PFSK-1 (cell line): ENCODE measurements around the gene KCNQ1OT1.

Source experiments
- FOXP2 ChIP-seq: optimal IDR thresholded peaks from 2 replicates; pipeline ENCODE3; 2011; ENCODE audit warnings: borderline replicate concordance, control low read depth, inconsistent platforms; ENCODE audit not compliant: insufficient read depth; ENCODE audit errors: extremely low read length, extremely low read depth
- TF ChIP-seq, protein P1 (sequence below), 2 experiments: IDR thresholded peaks; 2 replicates each; pipeline versions ENCODE4 v1.6.1 to v1.8.0; 2011 to 2012; ENCODE audit warnings: low read depth in 2 of 2, low read length in 2 of 2, control low read depth in 1 of 2, inconsistent platforms in 1 of 2, mild to moderate bottlenecking in 1 of 2, moderate library complexity in 1 of 2; ENCODE audit not compliant: insufficient read depth in 1 of 2

DNA sequence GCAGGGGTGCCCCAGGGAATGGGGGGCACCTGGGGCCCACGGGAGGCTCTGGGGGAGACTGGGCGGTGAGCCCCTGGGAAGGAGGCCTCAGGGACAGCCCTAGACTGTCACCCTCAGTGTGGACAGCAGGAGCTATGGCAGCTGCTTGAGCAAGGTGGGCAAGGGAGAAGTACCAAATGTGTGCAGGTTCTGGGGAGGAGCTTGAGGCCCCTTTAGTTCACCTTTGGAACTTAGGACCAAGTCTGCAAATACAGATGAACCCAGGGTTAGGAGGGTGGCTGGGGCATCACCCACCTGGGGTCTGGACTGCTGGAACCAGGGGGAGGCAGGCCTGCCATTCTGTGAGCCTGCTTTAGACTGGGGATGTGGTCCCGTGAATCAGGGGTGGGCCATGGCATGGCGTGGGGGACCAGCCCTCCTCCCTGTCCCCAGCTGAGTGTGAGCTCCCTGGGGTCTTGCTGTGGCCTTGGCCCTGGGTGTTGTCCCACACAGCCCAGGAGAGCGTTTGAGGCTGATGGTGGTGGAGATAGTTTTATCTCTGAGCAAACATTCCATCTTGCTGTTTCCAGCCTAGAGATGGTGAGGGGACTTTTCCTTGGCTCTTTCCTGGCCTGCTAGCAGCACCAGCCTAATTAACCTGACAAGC lies 132.6 kb downstream of the KCNQ1OT1 start:
- TF ChIP-seq, protein P1, sequence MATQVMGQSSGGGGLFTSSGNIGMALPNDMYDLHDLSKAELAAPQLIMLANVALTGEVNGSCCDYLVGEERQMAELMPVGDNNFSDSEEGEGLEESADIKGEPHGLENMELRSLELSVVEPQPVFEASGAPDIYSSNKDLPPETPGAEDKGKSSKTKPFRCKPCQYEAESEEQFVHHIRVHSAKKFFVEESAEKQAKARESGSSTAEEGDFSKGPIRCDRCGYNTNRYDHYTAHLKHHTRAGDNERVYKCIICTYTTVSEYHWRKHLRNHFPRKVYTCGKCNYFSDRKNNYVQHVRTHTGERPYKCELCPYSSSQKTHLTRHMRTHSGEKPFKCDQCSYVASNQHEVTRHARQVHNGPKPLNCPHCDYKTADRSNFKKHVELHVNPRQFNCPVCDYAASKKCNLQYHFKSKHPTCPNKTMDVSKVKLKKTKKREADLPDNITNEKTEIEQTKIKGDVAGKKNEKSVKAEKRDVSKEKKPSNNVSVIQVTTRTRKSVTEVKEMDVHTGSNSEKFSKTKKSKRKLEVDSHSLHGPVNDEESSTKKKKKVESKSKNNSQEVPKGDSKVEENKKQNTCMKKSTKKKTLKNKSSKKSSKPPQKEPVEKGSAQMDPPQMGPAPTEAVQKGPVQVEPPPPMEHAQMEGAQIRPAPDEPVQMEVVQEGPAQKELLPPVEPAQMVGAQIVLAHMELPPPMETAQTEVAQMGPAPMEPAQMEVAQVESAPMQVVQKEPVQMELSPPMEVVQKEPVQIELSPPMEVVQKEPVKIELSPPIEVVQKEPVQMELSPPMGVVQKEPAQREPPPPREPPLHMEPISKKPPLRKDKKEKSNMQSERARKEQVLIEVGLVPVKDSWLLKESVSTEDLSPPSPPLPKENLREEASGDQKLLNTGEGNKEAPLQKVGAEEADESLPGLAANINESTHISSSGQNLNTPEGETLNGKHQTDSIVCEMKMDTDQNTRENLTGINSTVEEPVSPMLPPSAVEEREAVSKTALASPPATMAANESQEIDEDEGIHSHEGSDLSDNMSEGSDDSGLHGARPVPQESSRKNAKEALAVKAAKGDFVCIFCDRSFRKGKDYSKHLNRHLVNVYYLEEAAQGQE (IDR thresholded peaks at IDR 0.05; ENCODE audit: insufficient read depth in 1 of 2, low read depth in 2 of 2, low read length in 2 of 2) = no peak
- no peak for TF ChIP-seq FOXP2
